PC-3 (cell line): ENCODE data around the gene PLEK2.

Source experiments
- EZH2 ChIP-seq: fragments of 300-600 bp; sonication (generic); IDR thresholded peaks from one replicate; pipeline ENCODE4 v1.6.1; 2017; ENCODE audit warnings: antibody characterized with exemption, mild to moderate bottlenecking, low read length; ENCODE audit not compliant: unreplicated experiment
- EZH2phosphoT487 ChIP-seq: fragments of 300-600 bp; sonication (generic); IDR thresholded peaks from 2 replicates; pipeline ENCODE4 v1.6.1; 2018; ENCODE audit warnings: mild to moderate bottlenecking, antibody characterized with exemption, low read length, borderline replicate concordance
- TF ChIP-seq, protein P1 (sequence below): fragments of 300-600 bp; sonication (generic); conservative IDR thresholded peaks from 2 replicates; pipeline ENCODE4 v1.5.1; 2017; ENCODE audit warnings: antibody characterized with exemption, low read depth, mild to moderate bottlenecking, low read length

DNA sequence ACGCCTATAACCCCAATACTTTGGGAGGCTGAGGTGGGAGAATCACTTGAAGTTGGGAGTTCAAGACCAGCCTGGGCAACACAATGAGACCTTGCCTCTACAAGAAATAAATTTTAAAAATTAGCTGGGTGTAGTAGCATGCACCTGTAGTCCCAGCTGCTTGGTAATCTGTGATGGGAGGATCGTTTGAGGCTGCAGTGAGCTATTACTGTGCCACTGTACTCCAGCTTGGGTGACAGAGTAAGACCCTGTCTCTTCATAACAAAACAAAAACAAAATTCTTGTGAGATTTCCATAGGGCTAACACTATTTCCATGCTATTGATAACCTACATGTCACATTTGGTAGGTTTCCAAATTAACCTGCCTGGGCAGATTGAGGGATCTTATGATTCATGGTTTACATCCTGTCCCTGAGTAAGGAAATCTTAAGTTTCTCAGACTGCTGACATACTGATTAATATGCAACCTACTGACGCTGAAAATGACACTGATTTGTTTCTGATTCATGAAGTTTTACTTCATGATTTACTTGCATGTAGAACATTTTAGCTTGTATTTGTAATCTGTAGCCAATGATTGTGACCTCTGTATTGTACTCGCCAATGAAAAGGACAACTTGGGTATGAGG lies 68.2 kb downstream of the PLEK2 start:
- TF ChIP-seq, protein P1, sequence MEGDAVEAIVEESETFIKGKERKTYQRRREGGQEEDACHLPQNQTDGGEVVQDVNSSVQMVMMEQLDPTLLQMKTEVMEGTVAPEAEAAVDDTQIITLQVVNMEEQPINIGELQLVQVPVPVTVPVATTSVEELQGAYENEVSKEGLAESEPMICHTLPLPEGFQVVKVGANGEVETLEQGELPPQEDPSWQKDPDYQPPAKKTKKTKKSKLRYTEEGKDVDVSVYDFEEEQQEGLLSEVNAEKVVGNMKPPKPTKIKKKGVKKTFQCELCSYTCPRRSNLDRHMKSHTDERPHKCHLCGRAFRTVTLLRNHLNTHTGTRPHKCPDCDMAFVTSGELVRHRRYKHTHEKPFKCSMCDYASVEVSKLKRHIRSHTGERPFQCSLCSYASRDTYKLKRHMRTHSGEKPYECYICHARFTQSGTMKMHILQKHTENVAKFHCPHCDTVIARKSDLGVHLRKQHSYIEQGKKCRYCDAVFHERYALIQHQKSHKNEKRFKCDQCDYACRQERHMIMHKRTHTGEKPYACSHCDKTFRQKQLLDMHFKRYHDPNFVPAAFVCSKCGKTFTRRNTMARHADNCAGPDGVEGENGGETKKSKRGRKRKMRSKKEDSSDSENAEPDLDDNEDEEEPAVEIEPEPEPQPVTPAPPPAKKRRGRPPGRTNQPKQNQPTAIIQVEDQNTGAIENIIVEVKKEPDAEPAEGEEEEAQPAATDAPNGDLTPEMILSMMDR = no peak
- no peak for TF ChIP-seq EZH2
- no peak for TF ChIP-seq EZH2phosphoT487
